Glutamatergic neuron (in vitro differentiated cells): ENCODE results near the gene AP4S1. TPM values are rescaled to one million over a fixed set of nuclear protein-coding genes. Genes with fewer than 3 reads are reported as not detected.
A peak's percentile ranks its signal among the peaks of the same experiment; 100 is the strongest.

Experiments
- DNase-seq: peaks from one replicate; pipeline ENCODE4 v3.0.0; 2022
- H3K27ac Mint-ChIP-seq: one replicate; pipeline ENCODE4 v1.8.0; 2020; ENCODE audit warnings: mild to moderate bottlenecking, mixed read lengths, inconsistent platforms; ENCODE audit not compliant: unreplicated experiment
- H3K27me3 Mint-ChIP-seq: one replicate; pipeline ENCODE4 v1.8.0; 2020; ENCODE audit warnings: mild to moderate bottlenecking, moderate library complexity, mixed read lengths, inconsistent platforms; ENCODE audit not compliant: unreplicated experiment
- H3K36me3 Mint-ChIP-seq: one replicate; pipeline ENCODE4 v1.8.0; 2020; ENCODE audit warnings: mild to moderate bottlenecking, mixed read lengths, inconsistent platforms; ENCODE audit not compliant: unreplicated experiment
- H3K4me1 Mint-ChIP-seq: one replicate; pipeline ENCODE4 v1.8.0; 2020; ENCODE audit warnings: mild to moderate bottlenecking, low read depth, mixed read lengths, inconsistent platforms; ENCODE audit not compliant: unreplicated experiment
- H3K4me3 Mint-ChIP-seq: one replicate; pipeline ENCODE4 v1.8.0; 2020; ENCODE audit warnings: mild to moderate bottlenecking, mixed read lengths, inconsistent platforms; ENCODE audit not compliant: unreplicated experiment
- H3K9me3 Mint-ChIP-seq: one replicate; pipeline ENCODE4 v1.8.0; 2020; ENCODE audit warnings: mild to moderate bottlenecking, moderate library complexity, mixed read lengths, inconsistent platforms; ENCODE audit not compliant: unreplicated experiment
- microRNA-seq: library from miRNA; unstranded; fragments of <30 nt; microRNA quantifications from one replicate; pipeline ENCODE4, GENCODE V29; 2020; ENCODE audit not compliant: unreplicated experiment
- total RNA-seq: library from RNA; stranded (reverse); fragmentation: NEBNext Ultra II Directional; extraction: Animal tissue kit (Norgen Biotek cat#: 25700); gene quantifications from one replicate; pipeline ENCODE4 v1.2.1, GENCODE V29; 2021; ENCODE audit not compliant: unreplicated experiment
- TF ChIP-seq, protein P1 (sequence below): fragments of 200-600 bp; sonication (generic); IDR thresholded peaks from one replicate; pipeline ENCODE4 v1.5.0; 2021; ENCODE audit not compliant: partially characterized antibody, unreplicated experiment

AP4S1 gene
- total RNA-seq, 1 donor from 2014 or later: 6.9 TPM

DNA sequence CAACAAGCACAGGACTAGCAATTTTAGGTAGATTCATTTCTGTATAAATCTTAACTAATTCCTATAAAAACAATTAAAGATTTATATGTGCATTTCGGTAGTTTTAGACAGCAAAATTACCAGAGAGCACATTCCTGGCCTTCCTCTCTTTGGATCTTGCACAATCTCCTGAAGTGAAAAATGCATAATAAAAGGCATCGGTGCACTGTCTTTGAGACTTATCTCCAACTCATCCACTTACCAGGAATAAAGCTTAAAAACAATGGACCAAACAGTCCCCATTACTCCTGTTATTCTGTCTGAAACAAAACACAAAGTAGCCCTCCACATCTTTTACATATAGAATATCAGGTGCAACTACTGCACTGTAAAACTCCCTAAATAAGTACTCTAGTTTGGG is 112.9 kb downstream of the AP4S1 start:
- no peak overlapping the region for H3K27ac Mint-ChIP-seq
- peaks cover 2% of the 10 kb centered on the region for H3K9me3 Mint-ChIP-seq
- H3K36me3 Mint-ChIP-seq: no peaks in the 10 kb centered on the region
- no peaks in the 10 kb centered on the region for H3K4me1 Mint-ChIP-seq
- peaks cover 2% of the 10 kb centered on the region for H3K27me3 Mint-ChIP-seq
- no peak overlapping the region for H3K4me3 Mint-ChIP-seq
- no peak for DNase-seq
- TF ChIP-seq, protein P1, sequence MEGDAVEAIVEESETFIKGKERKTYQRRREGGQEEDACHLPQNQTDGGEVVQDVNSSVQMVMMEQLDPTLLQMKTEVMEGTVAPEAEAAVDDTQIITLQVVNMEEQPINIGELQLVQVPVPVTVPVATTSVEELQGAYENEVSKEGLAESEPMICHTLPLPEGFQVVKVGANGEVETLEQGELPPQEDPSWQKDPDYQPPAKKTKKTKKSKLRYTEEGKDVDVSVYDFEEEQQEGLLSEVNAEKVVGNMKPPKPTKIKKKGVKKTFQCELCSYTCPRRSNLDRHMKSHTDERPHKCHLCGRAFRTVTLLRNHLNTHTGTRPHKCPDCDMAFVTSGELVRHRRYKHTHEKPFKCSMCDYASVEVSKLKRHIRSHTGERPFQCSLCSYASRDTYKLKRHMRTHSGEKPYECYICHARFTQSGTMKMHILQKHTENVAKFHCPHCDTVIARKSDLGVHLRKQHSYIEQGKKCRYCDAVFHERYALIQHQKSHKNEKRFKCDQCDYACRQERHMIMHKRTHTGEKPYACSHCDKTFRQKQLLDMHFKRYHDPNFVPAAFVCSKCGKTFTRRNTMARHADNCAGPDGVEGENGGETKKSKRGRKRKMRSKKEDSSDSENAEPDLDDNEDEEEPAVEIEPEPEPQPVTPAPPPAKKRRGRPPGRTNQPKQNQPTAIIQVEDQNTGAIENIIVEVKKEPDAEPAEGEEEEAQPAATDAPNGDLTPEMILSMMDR: no peak

DNA sequence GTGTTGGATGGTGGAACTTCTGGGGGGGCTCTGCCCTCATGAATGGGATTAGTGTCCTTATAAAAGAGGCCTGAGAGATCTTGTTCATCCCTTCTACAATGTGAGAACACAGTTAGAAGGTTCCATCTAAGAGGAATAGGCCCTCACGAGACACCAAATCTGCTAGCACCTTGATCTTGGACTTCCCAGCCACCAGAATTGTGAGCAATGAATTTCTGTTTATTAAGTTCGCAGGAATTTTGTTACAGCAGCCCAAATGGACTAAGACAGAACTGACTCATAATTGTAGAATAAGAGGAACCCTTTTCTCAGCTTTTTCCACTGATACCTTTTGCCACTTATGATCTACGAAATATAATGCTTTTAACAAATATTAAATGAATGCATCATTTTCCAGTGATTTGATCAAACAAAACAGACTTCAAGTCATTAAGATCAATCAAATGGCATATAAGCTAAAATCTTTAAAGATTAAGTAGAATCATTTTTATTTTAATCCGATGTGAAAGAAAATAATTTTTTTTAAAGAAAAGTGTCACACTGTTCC is 113.9 kb downstream of the AP4S1 start:
- H3K36me3 Mint-ChIP-seq: no peaks in the 10 kb centered on the region

DNA sequence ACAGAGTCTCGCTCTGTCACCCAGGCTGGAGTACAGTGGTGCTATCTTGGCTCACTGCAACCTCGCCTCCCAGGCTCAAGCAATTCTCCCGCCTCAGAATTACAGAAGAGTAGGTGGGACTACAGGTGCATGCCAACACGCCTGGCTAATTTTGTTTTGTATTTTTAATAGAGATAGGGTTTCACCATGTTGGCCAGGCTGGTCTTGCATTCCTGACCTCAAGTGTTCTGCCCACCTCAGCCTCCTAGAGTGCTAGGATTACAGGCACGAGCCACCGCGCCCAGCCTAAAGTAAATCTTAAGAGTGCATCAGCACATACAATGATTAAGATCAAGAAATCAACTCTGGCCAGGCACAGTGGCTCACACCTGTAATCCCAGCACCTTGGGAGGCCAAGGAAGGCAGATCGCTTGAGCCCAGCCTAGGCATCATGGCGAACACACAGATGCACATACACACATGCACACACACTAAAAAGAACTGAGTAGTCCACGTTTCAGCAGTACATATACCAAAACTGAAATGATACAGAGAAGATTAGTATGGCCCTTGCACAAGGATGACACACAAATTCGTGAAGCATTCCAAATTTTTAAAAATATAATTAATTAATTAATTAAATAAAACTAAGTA is 117.1 kb downstream of the AP4S1 start:
- no peak overlapping the region for H3K4me3 Mint-ChIP-seq

More for the DNA sequence above, 113.9 kb downstream of the AP4S1 start:
- Mint-ChIP-seq H3K27me3 (peaks cover 2% of the 10 kb centered on the region), H3K9me3 (peaks cover 2% of the 10 kb centered on the region), H3K4me3 (no peak overlapping the region), H3K27ac (no peak overlapping the region), H3K4me1 (no peaks in the 10 kb centered on the region)
- TF ChIP-seq, protein P1: no peak
- DNase-seq: no peak

More for the DNA sequence above, 117.1 kb downstream of the AP4S1 start:
- Mint-ChIP-seq H3K27me3 (peaks cover 4% of the 10 kb centered on the region), H3K9me3 (peaks cover 2% of the 10 kb centered on the region), H3K27ac (no peak overlapping the region), H3K4me1 (no peaks in the 10 kb centered on the region), H3K36me3 (no peaks in the 10 kb centered on the region)
- TF ChIP-seq, protein P1: no peak
- DNase-seq: no peak

Small RNAs within 50 kb of the gene (microRNA-seq; reads per million reads assigned to microRNA genes)
- 9.5 reads per million, percentile 47 among the genes with 10 or more reads in this experiment for gene MIR624

Other genes with a start within 250 kb of the AP4S1 start
- gene COCH, start 151.1 kb upstream of the AP4S1 start, total RNA-seq: 29.0 TPM
- 58.1 TPM for gene STRN3, start 730 bp downstream of the AP4S1 start, total RNA-seq
- 165 TPM for gene HECTD1, start 182.1 kb downstream of the AP4S1 start, total RNA-seq